ENCODE results near the gene MRPL49. TPM values are rescaled to one million over a fixed set of nuclear protein-coding genes. Genes with fewer than 3 reads are reported as not detected.
"Not testable (repeated sequence)": the region's sequence is repeated elsewhere in the genome, so short reads cannot be mapped to it uniquely, and the experiment has no call there.

MRPL49 gene
- total RNA-seq, 1 experiment from 2014 or later, result 73.4 TPM

DNA sequence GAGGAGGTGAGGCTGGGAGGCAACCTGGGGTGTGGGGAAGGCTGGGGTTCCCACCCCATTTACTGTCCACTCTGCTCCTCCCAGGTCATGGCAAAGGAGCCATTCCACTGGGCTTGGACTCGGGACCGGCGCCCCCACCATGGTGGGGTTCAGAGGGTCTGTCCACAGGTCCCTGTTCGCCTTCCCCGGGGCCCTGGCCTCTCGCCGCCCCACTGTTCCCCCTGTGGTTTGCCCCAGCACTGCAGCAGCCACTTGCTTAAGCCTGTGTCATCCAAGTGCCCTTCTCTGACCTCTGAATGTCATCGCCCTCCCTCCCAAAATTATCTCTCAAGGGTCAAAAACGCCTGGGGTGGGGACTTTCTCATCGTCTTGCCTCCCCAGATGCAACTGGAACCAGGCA lies 50.5 kb downstream of the MRPL49 start:
- H3K27me3 Mint-ChIP-seq (ENCODE audit: low read depth), result no peaks in the 10 kb centered on the region; the same call in 1 of the 2 replicates
- peaks cover 11 to 15% of the 10 kb centered on the region in 2 experiments for H3K4me1 Mint-ChIP-seq

DNA sequence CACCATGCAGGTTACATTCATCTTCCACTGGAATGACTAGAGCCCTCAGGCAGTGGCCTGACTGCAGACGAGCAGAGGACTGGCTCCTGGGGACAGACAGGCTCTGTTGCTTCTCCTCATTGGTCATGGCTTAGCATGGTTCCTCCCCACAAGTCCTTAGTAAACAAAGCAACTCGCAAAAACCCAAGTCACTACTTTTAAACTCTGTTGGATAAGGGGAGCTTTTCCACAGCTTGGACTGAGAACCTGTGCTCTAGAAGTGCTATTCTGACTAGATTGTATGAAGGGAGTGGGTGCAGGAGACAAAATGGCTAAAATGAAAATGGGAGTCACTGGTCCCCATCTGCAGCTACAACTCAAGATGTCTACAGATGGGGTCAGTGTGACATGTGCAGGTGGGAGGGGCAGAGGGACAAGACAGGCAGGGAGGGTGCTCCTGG lies 52.5 kb downstream of the MRPL49 start:
- H3K79me1 ChIP-seq (ENCODE audit: insufficient read depth, low read depth, low read length, poor library complexity, severe bottlenecking); H3K27me3 Mint-ChIP-seq (ENCODE audit: low read depth); H3K4me1 ChIP-seq (ENCODE audit: insufficient read depth, low read length); H3K4me1 Mint-ChIP-seq; H3K14ac ChIP-seq (ENCODE audit: insufficient read depth, low read length); H3K27me3 ChIP-seq (ENCODE audit: insufficient read depth, low read length); H3K23ac ChIP-seq (ENCODE audit: insufficient read length, low read depth, low read length); H3K56ac ChIP-seq (ENCODE audit: insufficient read length, low read depth, low read length); H4K8ac ChIP-seq (replicated peaks; ENCODE audit: insufficient read length, low read depth, low read length); H3K4me2 ChIP-seq (ENCODE audit: insufficient read depth, insufficient read length, low read length); H2AFZ ChIP-seq (ENCODE audit: low read length); H3K36me3 Mint-ChIP-seq (ENCODE audit: insufficient read depth in 1 of 3, low read depth in 3 of 3); H2BK120ac ChIP-seq (ENCODE audit: low read depth, low read length, poor library complexity, severe bottlenecking); H2AK5ac ChIP-seq (ENCODE audit: insufficient read length, low read length); H3T11ph ChIP-seq (ENCODE audit: low read length); H3K4me3 Mint-ChIP-seq; H2BK5ac ChIP-seq (ENCODE audit: insufficient read length, low read length); H3K79me2 ChIP-seq (ENCODE audit: insufficient read depth, low read length); H4K91ac ChIP-seq (ENCODE audit: insufficient read length, low read depth, low read length); H3K18ac ChIP-seq (ENCODE audit: insufficient read length, low read depth, low read length); H2BK15ac ChIP-seq (ENCODE audit: low read depth, low read length); H3K4ac ChIP-seq (ENCODE audit: low read depth, low read length); H4K20me1 ChIP-seq (ENCODE audit: control insufficient read depth, insufficient read depth, insufficient read length); H3K9ac ChIP-seq (ENCODE audit: extremely low read depth, insufficient read length, low read length); H3K27ac ChIP-seq (ENCODE audit: insufficient read length, low read depth, low read length); H3K9me3 ChIP-seq (ENCODE audit: control insufficient read depth, low read depth, low read length); H2BK20ac ChIP-seq (ENCODE audit: low read depth, low read length, poor library complexity, severe bottlenecking); H3K9me3 Mint-ChIP-seq; H4K5ac ChIP-seq (ENCODE audit: insufficient read length, low read depth, low read length); H3K23me2 ChIP-seq (ENCODE audit: insufficient read length, low read depth, low read length, poor library complexity, severe bottlenecking); H2BK12ac ChIP-seq (ENCODE audit: insufficient read length, low read depth, low read length): not testable (repeated sequence)
- H3K27ac Mint-ChIP-seq, result peak overlapping the region in 1 of 3 experiments; percentile 38; a peak in 2 of 7 replicates
- WGBS (ENCODE audit: extremely low coverage, insufficient read length, low lambda C conversion rate), result no CpG with 5 or more reads among the region's 2 CpGs
- peak; percentile 45 for DNase-seq

More for the DNA sequence above, 50.5 kb downstream of the MRPL49 start:
- H3K79me2 ChIP-seq (ENCODE audit: insufficient read depth, low read length), result no peaks in the 10 kb centered on the region
- H3K27me3 ChIP-seq (ENCODE audit: insufficient read depth, low read length), result no peaks in the 10 kb centered on the region
- H4K8ac ChIP-seq (replicated peaks; ENCODE audit: insufficient read length, low read depth, low read length), result no peak overlapping the region
- H3K79me1 ChIP-seq (ENCODE audit: insufficient read depth, low read depth, low read length, poor library complexity, severe bottlenecking), result no peaks in the 10 kb centered on the region
- no peak overlapping the region for H3K27ac ChIP-seq (ENCODE audit: insufficient read length, low read depth, low read length)
- no peaks in the 10 kb centered on the region; the same call in 1 of the 2 replicates for H3K4me1 ChIP-seq (ENCODE audit: insufficient read depth, low read length)
- H4K91ac ChIP-seq (ENCODE audit: insufficient read length, low read depth, low read length), result no peak overlapping the region
- H2BK5ac ChIP-seq (ENCODE audit: insufficient read length, low read length), result no peak overlapping the region
- Mint-ChIP-seq H3K9me3 (no peaks in the 10 kb centered on the region), H3K36me3 (ENCODE audit: insufficient read depth in 1 of 3, low read depth in 3 of 3) (no peaks in the 10 kb centered on the region; a peak in 1 of 7 replicates), H3K4me3 (no peak overlapping the region), H3K27ac (no peak overlapping the region)
- H2BK12ac ChIP-seq (ENCODE audit: insufficient read length, low read depth, low read length), result no peak overlapping the region
- no peak overlapping the region for H3K14ac ChIP-seq (ENCODE audit: insufficient read depth, low read length)
- no peak overlapping the region for H2BK120ac ChIP-seq (ENCODE audit: low read depth, low read length, poor library complexity, severe bottlenecking)
- H3K23me2 ChIP-seq (ENCODE audit: insufficient read length, low read depth, low read length, poor library complexity, severe bottlenecking), result no peaks in the 10 kb centered on the region
- no CpG with 5 or more reads among the region's 10 CpGs for WGBS (ENCODE audit: extremely low coverage, insufficient read length, low lambda C conversion rate)
- H2AFZ ChIP-seq (ENCODE audit: low read length), result no peak overlapping the region
- H3T11ph ChIP-seq (ENCODE audit: low read length), result no peak overlapping the region
- no peak overlapping the region for H2BK15ac ChIP-seq (ENCODE audit: low read depth, low read length)
- H3K23ac ChIP-seq (ENCODE audit: insufficient read length, low read depth, low read length), result no peak overlapping the region
- no peak overlapping the region for H4K5ac ChIP-seq (ENCODE audit: insufficient read length, low read depth, low read length)
- DNase-seq, result no peak
- H3K18ac ChIP-seq (ENCODE audit: insufficient read length, low read depth, low read length), result no peak overlapping the region
- H3K4ac ChIP-seq (ENCODE audit: low read depth, low read length), result no peak overlapping the region
- no peak overlapping the region for H2AK5ac ChIP-seq (ENCODE audit: insufficient read length, low read length)
- H4K20me1 ChIP-seq (ENCODE audit: control insufficient read depth, insufficient read depth, insufficient read length), result no peaks in the 10 kb centered on the region
- H3K56ac ChIP-seq (ENCODE audit: insufficient read length, low read depth, low read length), result no peak overlapping the region
- H3K9me3 ChIP-seq (ENCODE audit: control insufficient read depth, low read depth, low read length), result no peaks in the 10 kb centered on the region
- H2BK20ac ChIP-seq (ENCODE audit: low read depth, low read length, poor library complexity, severe bottlenecking), result no peak overlapping the region
- TF ChIP-seq, protein P1, sequence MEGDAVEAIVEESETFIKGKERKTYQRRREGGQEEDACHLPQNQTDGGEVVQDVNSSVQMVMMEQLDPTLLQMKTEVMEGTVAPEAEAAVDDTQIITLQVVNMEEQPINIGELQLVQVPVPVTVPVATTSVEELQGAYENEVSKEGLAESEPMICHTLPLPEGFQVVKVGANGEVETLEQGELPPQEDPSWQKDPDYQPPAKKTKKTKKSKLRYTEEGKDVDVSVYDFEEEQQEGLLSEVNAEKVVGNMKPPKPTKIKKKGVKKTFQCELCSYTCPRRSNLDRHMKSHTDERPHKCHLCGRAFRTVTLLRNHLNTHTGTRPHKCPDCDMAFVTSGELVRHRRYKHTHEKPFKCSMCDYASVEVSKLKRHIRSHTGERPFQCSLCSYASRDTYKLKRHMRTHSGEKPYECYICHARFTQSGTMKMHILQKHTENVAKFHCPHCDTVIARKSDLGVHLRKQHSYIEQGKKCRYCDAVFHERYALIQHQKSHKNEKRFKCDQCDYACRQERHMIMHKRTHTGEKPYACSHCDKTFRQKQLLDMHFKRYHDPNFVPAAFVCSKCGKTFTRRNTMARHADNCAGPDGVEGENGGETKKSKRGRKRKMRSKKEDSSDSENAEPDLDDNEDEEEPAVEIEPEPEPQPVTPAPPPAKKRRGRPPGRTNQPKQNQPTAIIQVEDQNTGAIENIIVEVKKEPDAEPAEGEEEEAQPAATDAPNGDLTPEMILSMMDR (conservative IDR thresholded peaks at IDR 0.05), result peak; percentile 27; the same call in 1 of the 3 replicates
- H3K4me2 ChIP-seq (ENCODE audit: insufficient read depth, insufficient read length, low read length), result no peak overlapping the region
- no peak overlapping the region for H3K9ac ChIP-seq (ENCODE audit: extremely low read depth, insufficient read length, low read length)
